GM19099 (cell line): Measurements from ENCODE around the gene OMG.
A peak's percentile ranks its signal among the peaks of the same experiment; 100 is the strongest.

Experiments used
- POLR2A ChIP-seq: IDR thresholded peaks from 3 replicates; pipeline ENCODE4 v1.6.1; 2011; ENCODE audit warnings: low read depth; ENCODE audit not compliant: insufficient read length; ENCODE audit errors: extremely low read depth

The OMG gene

DNA sequence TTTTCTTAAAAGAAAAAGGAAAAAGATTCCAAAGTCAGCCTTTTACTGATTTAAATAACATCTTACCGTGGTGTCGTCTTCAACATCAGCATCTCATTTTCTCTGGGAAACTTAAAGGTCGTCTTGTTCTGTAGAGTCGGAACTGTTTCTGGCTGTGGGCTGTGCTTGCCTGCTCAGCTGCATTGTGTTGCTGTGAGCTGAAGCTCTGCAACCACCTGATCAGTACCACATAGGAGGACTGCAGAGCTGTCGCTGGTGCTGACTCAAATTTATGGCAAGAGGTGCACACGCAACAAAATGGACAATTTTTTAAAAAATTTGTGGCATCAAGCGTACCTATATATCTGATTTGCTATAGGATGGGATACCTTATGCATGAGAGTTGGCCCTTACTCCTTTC, at the start of gene OMG:
Gene OMG, minus strand, starts transcription at position 150 of the 400 bp plus-strand sequence. CDS start 908 bp downstream, outside the sequence.
- no peak for TF ChIP-seq POLR2A

- no peak for TF ChIP-seq POLR2A
Observed at GRCh38 chr17:31339906-31340661, 43.0 kb upstream of the OMG start.

- TF ChIP-seq POLR2A: no peak
Observed at GRCh38 chr17:31329221-31329620, 32.2 kb upstream of the OMG start.

DNA sequence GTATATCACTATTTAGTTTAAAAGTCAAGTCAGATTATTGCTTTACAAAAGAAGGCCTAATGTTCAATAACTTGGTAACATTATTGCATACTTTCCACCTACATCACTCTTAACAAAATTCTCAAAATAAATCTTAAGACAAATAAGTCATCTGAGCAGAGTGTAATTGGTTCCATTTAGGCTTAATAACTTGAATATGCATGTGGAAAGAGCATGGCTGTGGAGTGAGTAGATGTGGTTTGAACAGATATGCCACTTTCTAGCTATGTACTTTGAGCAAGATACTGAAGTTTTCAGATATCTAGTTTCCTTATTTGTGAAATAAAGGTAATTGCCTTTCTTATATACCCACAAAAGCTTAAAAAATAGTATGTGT, 31.1 kb upstream of the OMG start:
- TF ChIP-seq POLR2A: no peak

- TF ChIP-seq POLR2A: no peak
Observed at GRCh38 chr17:31327534-31328159, 30.6 kb upstream of the OMG start.

DNA sequence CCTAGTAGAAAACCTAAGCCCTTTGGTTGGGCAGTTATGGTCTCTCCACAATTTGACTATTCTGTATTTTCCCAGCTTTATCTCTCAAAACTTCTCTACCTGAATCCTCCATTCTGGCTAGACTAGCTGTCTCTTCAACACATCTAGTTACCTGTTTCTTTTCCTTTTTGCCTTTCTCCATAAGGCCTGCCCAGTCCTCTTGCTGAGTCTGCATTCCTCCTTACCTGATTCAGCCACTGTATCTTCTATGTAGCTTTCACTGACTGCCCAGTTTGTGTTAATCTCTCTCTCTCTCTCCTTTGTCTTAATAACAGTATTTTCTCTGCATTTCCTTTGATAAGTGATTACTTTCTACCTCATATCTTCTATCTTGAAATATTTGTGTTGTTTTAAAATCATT, 26.5 kb upstream of the OMG start:
- TF ChIP-seq POLR2A: no peak

- no peak for TF ChIP-seq POLR2A
Observed at GRCh38 chr17:31321966-31322365, 24.9 kb upstream of the OMG start.

DNA sequence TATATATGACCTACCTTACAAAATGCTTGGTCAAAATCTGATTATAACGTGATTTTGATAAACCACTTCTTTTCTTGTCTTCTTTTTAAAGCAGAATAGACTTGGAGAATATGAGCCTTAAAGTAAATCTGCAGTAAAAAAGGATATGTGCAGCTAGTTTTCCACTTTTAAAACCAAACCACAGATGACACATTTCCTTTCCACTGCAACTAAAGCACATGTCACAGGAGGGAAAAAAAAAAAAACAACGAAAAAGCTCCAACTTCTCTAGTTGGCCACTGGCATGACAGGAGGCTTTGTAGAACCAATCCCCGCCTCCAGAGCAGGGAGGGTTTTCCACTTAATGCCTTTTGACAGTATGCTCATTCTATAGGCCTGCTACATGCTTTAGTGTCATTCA, 24.4 kb upstream of the OMG start, which contains the start of gene EVI2A:
Gene EVI2A, minus strand, starts transcription at position 142 of the 400 bp plus-strand sequence. CDS start 2,609 bp downstream, outside the sequence.
- no peak for TF ChIP-seq POLR2A

DNA sequence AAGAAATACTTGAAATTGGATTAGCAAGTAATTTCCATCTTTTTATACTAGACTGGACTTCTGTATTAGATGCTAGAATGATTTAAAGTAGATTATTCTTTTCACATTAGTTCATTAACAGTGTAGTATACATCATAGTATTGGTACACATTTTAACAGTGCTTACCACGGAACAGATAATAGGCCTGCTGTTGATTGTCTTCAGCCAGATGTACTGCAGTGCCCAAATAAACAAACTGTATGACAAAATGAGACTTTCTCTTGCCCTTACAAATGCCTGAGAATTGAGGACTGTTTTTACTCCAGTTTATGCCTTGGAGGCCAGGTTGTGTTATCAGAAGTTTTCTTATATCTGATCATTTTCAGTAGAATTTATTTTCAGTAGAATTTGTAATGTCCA, 23.8 kb upstream of the OMG start:
- TF ChIP-seq POLR2A: peak; percentile 22

DNA sequence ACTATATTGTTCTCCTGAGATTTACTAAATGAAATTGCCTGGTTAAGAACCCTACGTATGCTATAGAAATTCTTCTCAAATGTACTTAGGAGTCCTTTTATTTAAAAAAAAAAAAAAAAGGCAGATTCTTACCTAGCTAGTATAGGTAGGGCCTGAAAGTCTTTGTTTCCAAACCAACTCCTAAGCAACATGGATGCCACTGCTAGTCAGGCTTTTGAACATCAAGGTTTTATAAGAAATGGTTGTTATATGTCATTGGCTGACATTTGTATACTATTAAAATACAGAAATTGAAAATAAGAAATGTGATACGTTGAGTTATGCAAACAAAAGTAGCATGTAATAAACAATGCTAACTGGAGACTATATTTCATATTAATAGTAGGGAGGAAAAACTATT, 23.2 kb upstream of the OMG start:
- TF ChIP-seq POLR2A: no peak

GRCh38 chr17:31318851-31319661, 22.0 kb upstream of the OMG start:
- TF ChIP-seq POLR2A: peak; percentile 8

DNA sequence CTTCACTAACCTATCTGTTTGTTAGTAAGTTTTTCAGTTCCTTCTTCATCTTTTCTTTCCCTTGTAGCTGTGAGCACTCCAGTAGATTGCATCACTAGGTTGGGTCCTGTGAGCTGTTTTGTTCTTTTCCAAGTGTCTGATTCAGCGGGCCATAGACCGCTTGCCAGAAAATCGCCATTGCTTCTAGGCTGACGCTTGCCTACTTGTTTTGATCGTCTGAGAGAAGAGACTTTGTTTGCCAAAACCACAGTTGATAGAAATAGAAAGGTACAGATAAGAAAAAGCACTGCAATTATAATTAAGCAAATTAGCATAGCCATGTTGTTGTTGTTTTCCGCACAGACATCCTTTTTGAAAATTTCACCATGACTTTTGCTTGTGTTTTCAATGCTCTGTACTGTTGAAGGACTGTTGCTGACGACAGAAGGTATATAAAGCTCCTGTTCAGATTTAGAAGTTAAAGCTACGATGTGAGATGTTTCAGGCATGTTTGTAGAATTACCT, 21.3 kb upstream of the OMG start:
- TF ChIP-seq POLR2A: peak; percentile 65

GRCh38 chr17:31314782-31315100, 17.7 kb upstream of the OMG start:
- no peak for TF ChIP-seq POLR2A

DNA sequence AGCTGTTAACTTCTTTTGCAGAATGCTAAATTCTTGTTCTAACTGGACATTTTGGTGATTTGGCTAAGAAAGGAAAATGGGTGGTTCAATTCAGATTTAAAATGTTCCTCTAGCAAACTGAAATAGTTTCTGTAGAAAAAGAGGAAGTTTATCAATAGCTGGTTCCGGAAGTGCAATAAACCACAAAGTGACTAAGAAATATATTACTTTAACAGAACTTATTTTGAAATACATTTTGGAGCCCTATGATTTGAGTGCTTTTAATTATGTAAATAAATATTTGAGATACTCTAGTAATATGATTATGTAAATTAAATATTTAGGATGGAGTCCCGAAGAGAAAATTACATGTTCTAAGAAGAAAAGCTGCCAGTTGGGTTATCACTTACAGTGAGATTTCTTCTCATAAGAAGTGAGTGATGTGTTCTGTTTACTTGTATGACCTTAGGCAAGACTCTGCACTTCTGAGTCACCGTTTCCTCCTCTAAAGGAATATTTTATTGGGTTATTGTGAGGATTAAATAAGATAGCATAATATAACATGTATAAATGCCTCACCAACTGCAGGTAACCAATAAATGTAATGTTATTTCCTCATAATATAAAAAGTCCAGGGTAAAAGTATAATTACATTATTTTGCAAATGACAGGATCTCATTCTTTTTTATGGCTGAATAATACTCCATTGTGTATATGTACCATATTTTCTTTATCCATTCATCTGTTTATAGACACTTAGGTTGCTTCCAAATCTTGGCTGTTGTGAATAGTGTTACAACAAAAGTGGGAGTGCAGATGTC, 17.1 kb upstream of the OMG start, which contains the start of gene EVI2B:
Gene EVI2B, minus strand, starts transcription at position 73 of the 800 bp plus-strand sequence. CDS start 8,445 bp downstream, outside the sequence.
- peak; percentile 38 for TF ChIP-seq POLR2A
